Activated CD8-positive, alpha-beta memory T cell treated with anti-CD3 and anti-CD28 coated beads for 24 hours (primary cell): Measurements from ENCODE around the gene DUSP18.
"Not testable (repeated sequence)": the region's sequence is repeated elsewhere in the genome, so short reads cannot be mapped to it uniquely, and the experiment has no call there.

Source experiments
- DNase-seq: peaks from one replicate; pipeline ENCODE4 v3.0.0-alpha.2; 2020

The DUSP18 gene

GRCh38 chr22:30676565-30676964 is 8.9 kb upstream of the DUSP18 start:
- DNase-seq = not testable (repeated sequence)

- no peak for DNase-seq
Observed at GRCh38 chr22:30675436-30675835, 7.8 kb upstream of the DUSP18 start.

GRCh38 chr22:30674482-30674881 is 6.8 kb upstream of the DUSP18 start:
- DNase-seq = no peak

- no peak for DNase-seq
Observed at GRCh38 chr22:30673136-30673535, 5.5 kb upstream of the DUSP18 start.

- no peak for DNase-seq
Observed at GRCh38 chr22:30671071-30671470, 3.4 kb upstream of the DUSP18 start.

- no peak for DNase-seq
Observed at GRCh38 chr22:30668386-30668710, 673 bp upstream of the DUSP18 start.

GRCh38 chr22:30667107-30667493 is 575 bp downstream of the DUSP18 start:
- DNase-seq = no peak

GRCh38 chr22:30665786-30666185 is 1.9 kb downstream of the DUSP18 start:
- DNase-seq = no peak

- no peak for DNase-seq
Observed at GRCh38 chr22:30665266-30665665, 2.4 kb downstream of the DUSP18 start.

- DNase-seq = no peak
Observed at GRCh38 chr22:30664798-30665197, 2.9 kb downstream of the DUSP18 start.

- DNase-seq = no peak
Observed at GRCh38 chr22:30662040-30662439, 5.6 kb downstream of the DUSP18 start.

- no peak for DNase-seq
Observed at GRCh38 chr22:30655532-30655931, 12.1 kb downstream of the DUSP18 start.

- no peak for DNase-seq
Observed at GRCh38 chr22:30654361-30654760, 13.3 kb downstream of the DUSP18 start.

GRCh38 chr22:30652852-30653251 is 14.8 kb downstream of the DUSP18 start:
- no peak for DNase-seq

- no peak for DNase-seq
Observed at GRCh38 chr22:30650508-30651116, 17.1 kb downstream of the DUSP18 start.

GRCh38 chr22:30649430-30650007 is 18.2 kb downstream of the DUSP18 start:
- DNase-seq = peak; percentile 90

GRCh38 chr22:30648825-30649224 is 18.9 kb downstream of the DUSP18 start:
- DNase-seq = no peak

GRCh38 chr22:30647536-30647935 is 20.1 kb downstream of the DUSP18 start:
- DNase-seq = no peak

- DNase-seq = no peak
Observed at GRCh38 chr22:30646518-30647160, 21.0 kb downstream of the DUSP18 start.

- no peak for DNase-seq
Observed at GRCh38 chr22:30643055-30643875, 24.4 kb downstream of the DUSP18 start.

GRCh38 chr22:30640839-30641430 is 26.7 kb downstream of the DUSP18 start:
- DNase-seq = no peak

- DNase-seq = no peak
Observed at GRCh38 chr22:30640361-30640760, 27.3 kb downstream of the DUSP18 start.

GRCh38 chr22:30637701-30638114 is 30.0 kb downstream of the DUSP18 start:
- no peak for DNase-seq
